Left ventricle myocardium inferior (tissue), 1 donor: ENCODE data around the gene FOXL2. TPM values are rescaled to one million over a fixed set of nuclear protein-coding genes. Genes with fewer than 3 reads are reported as not detected.
"Not testable (repeated sequence)": the region's sequence is repeated elsewhere in the genome, so short reads cannot be mapped to it uniquely, and the experiment has no call there.

Source experiments
- DNase-seq: peaks from one replicate; pipeline ENCODE4 v3.0.0-alpha.2; 2020
- H3K27ac ChIP-seq: fragments of 200-600 bp; replicated peaks from 2 replicates; pipeline ENCODE4 v1.8.0; 2021
- H3K27me3 ChIP-seq: fragments of 200-600 bp; 2 replicates; pipeline ENCODE4 v1.8.0; 2021; ENCODE audit warnings: low read depth
- H3K36me3 ChIP-seq: fragments of 200-600 bp; 2 replicates; pipeline ENCODE4 v1.8.0; 2021
- H3K4me1 ChIP-seq: fragments of 200-600 bp; 2 replicates; pipeline ENCODE4 v1.8.0; 2021
- H3K4me3 ChIP-seq: fragments of 200-600 bp; 2 replicates; pipeline ENCODE4 v1.8.0; 2021; ENCODE audit warnings: mild to moderate bottlenecking, moderate library complexity
- H3K9me3 ChIP-seq: fragments of 200-600 bp; replicated peaks from 2 replicates; pipeline ENCODE4 v1.8.0; 2021
- CTCF ChIP-seq: fragments of 200-600 bp; IDR thresholded peaks from 2 replicates; pipeline ENCODE4 v1.8.0; 2021; ENCODE audit warnings: antibody characterized with exemption, mild to moderate bottlenecking, borderline replicate concordance
- intact Hi-C: fragments of 100-400 bp; cut with micrococcal nuclease; formaldehyde crosslinking; loops from one replicate; pipeline ENCODE4 v1.11.0; 2022
- total RNA-seq: library from RNA; stranded (reverse); fragmentation: NEBNext Ultra II Directional; extraction: Animal tissue kit (Norgen Biotek cat#: 25700); gene quantifications from one replicate; pipeline ENCODE4 v1.2.1, GENCODE V29; 2021
- donor health status: DM: no; HTN: yes; CAD: no; lungs with severe emphysema.

FOXL2 gene
- total RNA-seq, 1 donor from 2014 or later = not detected

GRCh38 chr3:138933068-138933668 is 13.8 kb downstream of the FOXL2 start:
- no peak for TF ChIP-seq CTCF
- Histone ChIP-seq H3K9me3 (no peaks in the 10 kb centered on the region), H3K27me3 (peaks cover 64% of the 10 kb centered on the region), H3K4me1 (peaks cover 26% of the 10 kb centered on the region), H3K27ac (no peak overlapping the region), H3K36me3 (no peaks in the 10 kb centered on the region), H3K4me3 (no peak overlapping the region)
- no peak for DNase-seq
- intact Hi-C loops = no loop called here

- TF ChIP-seq CTCF = no peak
- no peaks in the 10 kb centered on the region for H3K4me1 ChIP-seq
- intact Hi-C loops = no loop called here
- H3K36me3 ChIP-seq = no peaks in the 10 kb centered on the region
- no peak for DNase-seq
- peaks cover 29% of the 10 kb centered on the region for H3K27me3 ChIP-seq
- H3K9me3 ChIP-seq = no peaks in the 10 kb centered on the region
- H3K4me3 ChIP-seq = no peak overlapping the region
- H3K27ac ChIP-seq = no peak overlapping the region
These were observed 18.1 kb downstream of the FOXL2 start for GRCh38 chr3:138928727-138929372.

- intact Hi-C loops = loop anchor here (5.0 kb wide), 1 partner anchor 326 kb away; no protein-coding TSS in a partner anchor
- Histone ChIP-seq H3K27me3 (peaks cover 3% of the 10 kb centered on the region), H3K36me3 (no peaks in the 10 kb centered on the region), H3K4me3 (no peak overlapping the region), H3K9me3 (no peaks in the 10 kb centered on the region), H3K4me1 (no peaks in the 10 kb centered on the region), H3K27ac (no peak overlapping the region)
- DNase-seq = peak; percentile 74
- peak; percentile 94 for TF ChIP-seq CTCF
These were observed 23.4 kb downstream of the FOXL2 start for GRCh38 chr3:138923531-138923994.

- H3K27ac ChIP-seq, H3K4me3 ChIP-seq, H3K36me3 ChIP-seq, H3K27me3 ChIP-seq, DNase-seq, H3K4me1 ChIP-seq, H3K9me3 ChIP-seq: not testable (repeated sequence)
- intact Hi-C loops = loop anchor here (5.0 kb wide), 1 partner anchor 325 kb away; no protein-coding TSS in a partner anchor
These were observed 24.5 kb downstream of the FOXL2 start for GRCh38 chr3:138922400-138922799.

GRCh38 chr3:138921316-138922292 is 25.3 kb downstream of the FOXL2 start:
- intact Hi-C loops = loop anchor here (5.0 kb wide), 1 partner anchor 324 kb away; no protein-coding TSS in a partner anchor
- Histone ChIP-seq H3K36me3 (no peaks in the 10 kb centered on the region), H3K4me3 (no peak overlapping the region), H3K27ac (no peak overlapping the region), H3K4me1 (peaks cover under 1% of the 10 kb centered on the region), H3K9me3 (no peaks in the 10 kb centered on the region), H3K27me3 (peaks cover 3% of the 10 kb centered on the region)
- no peak for TF ChIP-seq CTCF
- DNase-seq = no peak
